Left ventricle myocardium inferior (tissue), 1 donor: Measurements from ENCODE around the gene MASP1. TPM values are rescaled to one million over a fixed set of nuclear protein-coding genes. Genes with fewer than 3 reads are reported as not detected.

Source experiments
- DNase-seq: peaks from one replicate; pipeline ENCODE4 v3.0.0-alpha.2; 2020
- H3K27ac ChIP-seq: fragments of 200-600 bp; replicated peaks from 2 replicates; pipeline ENCODE4 v1.8.0; 2021
- H3K27me3 ChIP-seq: fragments of 200-600 bp; 2 replicates; pipeline ENCODE4 v1.8.0; 2021; ENCODE audit warnings: low read depth
- H3K36me3 ChIP-seq: fragments of 200-600 bp; 2 replicates; pipeline ENCODE4 v1.8.0; 2021
- H3K4me1 ChIP-seq: fragments of 200-600 bp; 2 replicates; pipeline ENCODE4 v1.8.0; 2021
- H3K4me3 ChIP-seq: fragments of 200-600 bp; 2 replicates; pipeline ENCODE4 v1.8.0; 2021; ENCODE audit warnings: mild to moderate bottlenecking, moderate library complexity
- H3K9me3 ChIP-seq: fragments of 200-600 bp; replicated peaks from 2 replicates; pipeline ENCODE4 v1.8.0; 2021
- CTCF ChIP-seq: fragments of 200-600 bp; IDR thresholded peaks from 2 replicates; pipeline ENCODE4 v1.8.0; 2021; ENCODE audit warnings: antibody characterized with exemption, mild to moderate bottlenecking, borderline replicate concordance
- intact Hi-C: fragments of 100-400 bp; cut with micrococcal nuclease; formaldehyde crosslinking; loops from one replicate; pipeline ENCODE4 v1.11.0; 2022
- total RNA-seq: library from RNA; stranded (reverse); fragmentation: NEBNext Ultra II Directional; extraction: Animal tissue kit (Norgen Biotek cat#: 25700); gene quantifications from one replicate; pipeline ENCODE4 v1.2.1, GENCODE V29; 2021
- donor health status: DM: no; HTN: yes; CAD: no; lungs with severe emphysema.

The MASP1 gene
- total RNA-seq, 1 donor from 2014 or later = 214 TPM

- H3K9me3 ChIP-seq = no peaks in the 10 kb centered on the region
- H3K36me3 ChIP-seq = no peaks in the 10 kb centered on the region
- DNase-seq = no peak
- H3K27ac ChIP-seq = no peak overlapping the region
- no peak overlapping the region for H3K4me3 ChIP-seq
- intact Hi-C loops = no loop called here
- H3K4me1 ChIP-seq = no peaks in the 10 kb centered on the region
- peaks cover 5% of the 10 kb centered on the region for H3K27me3 ChIP-seq
- no peak for TF ChIP-seq CTCF
These were observed 61.5 kb downstream of the MASP1 start for GRCh38 chr3:187230011-187230410.

GRCh38 chr3:187228740-187229139 is 62.8 kb downstream of the MASP1 start:
- H3K36me3 ChIP-seq = no peaks in the 10 kb centered on the region
- H3K27ac ChIP-seq = no peak overlapping the region
- no peaks in the 10 kb centered on the region for H3K9me3 ChIP-seq
- H3K4me3 ChIP-seq = no peak overlapping the region
- intact Hi-C loops = no loop called here
- H3K4me1 ChIP-seq = no peaks in the 10 kb centered on the region
- no peak for TF ChIP-seq CTCF
- no peak for DNase-seq
- peaks cover 5% of the 10 kb centered on the region for H3K27me3 ChIP-seq

GRCh38 chr3:187227658-187228258 is 63.8 kb downstream of the MASP1 start:
- intact Hi-C loops = no loop called here
- no peaks in the 10 kb centered on the region for H3K4me1 ChIP-seq
- peaks cover 5% of the 10 kb centered on the region for H3K27me3 ChIP-seq
- H3K36me3 ChIP-seq = no peaks in the 10 kb centered on the region
- H3K9me3 ChIP-seq = no peaks in the 10 kb centered on the region
- H3K27ac ChIP-seq = no peak overlapping the region
- no peak for DNase-seq
- no peak for TF ChIP-seq CTCF
- H3K4me3 ChIP-seq = no peak overlapping the region

GRCh38 chr3:187223799-187224198 is 67.7 kb downstream of the MASP1 start:
- H3K27me3 ChIP-seq = peaks cover 5% of the 10 kb centered on the region
- H3K9me3 ChIP-seq = no peaks in the 10 kb centered on the region
- H3K4me3 ChIP-seq = no peak overlapping the region
- no peaks in the 10 kb centered on the region for H3K36me3 ChIP-seq
- DNase-seq = no peak
- TF ChIP-seq CTCF = no peak
- H3K4me1 ChIP-seq = no peaks in the 10 kb centered on the region
- intact Hi-C loops = loop anchor here (5.0 kb wide), 1 partner anchor 94 kb away; no protein-coding TSS in a partner anchor
- no peak overlapping the region for H3K27ac ChIP-seq

- Histone ChIP-seq H3K4me1 (no peaks in the 10 kb centered on the region), H3K9me3 (no peaks in the 10 kb centered on the region), H3K27ac (no peak overlapping the region), H3K27me3 (peaks cover 5% of the 10 kb centered on the region), H3K36me3 (no peaks in the 10 kb centered on the region), H3K4me3 (no peak overlapping the region)
- DNase-seq = no peak
- intact Hi-C loops = loop anchor here (5.0 kb wide), 1 partner anchor 94 kb away; no protein-coding TSS in a partner anchor
- no peak for TF ChIP-seq CTCF
These were observed 68.7 kb downstream of the MASP1 start for GRCh38 chr3:187222801-187223200.
